Stimulated activated effector memory CD8-positive, alpha-beta T cell treated with anti-CD3 and anti-CD28 coated beads, Interleukin-12 subunit alpha, Interleukin-12 subunit beta, amount 100 ng/mL, for 72 hours (primary cell): Measurements from ENCODE around the gene CTXN3.
"Not testable (repeated sequence)": the region's sequence is repeated elsewhere in the genome, so short reads cannot be mapped to it uniquely, and the experiment has no call there.

ENCODE experiments used
- ATAC-seq: fragments of 150-1000 bp; cut with Tn5 transposase; 2 replicates; pipeline ENCODE4 v1.10.0; 2021
- DNase-seq, 2 donors: peaks; one replicate each; pipeline ENCODE4 v3.0.0; 2021 to 2022; ENCODE audit warnings: low spot score in 2 of 2
- H3K27ac Mint-ChIP-seq: one replicate; pipeline ENCODE4 v1.8.0; 2022; ENCODE audit warnings: mild to moderate bottlenecking, mixed read lengths
- H3K36me3 Mint-ChIP-seq: one replicate; pipeline ENCODE4 v1.8.0; 2022; ENCODE audit warnings: mild to moderate bottlenecking, mixed read lengths
- H3K4me1 Mint-ChIP-seq: one replicate; pipeline ENCODE4 v1.8.0; 2022; ENCODE audit warnings: mixed read lengths
- H3K4me3 Mint-ChIP-seq: one replicate; pipeline ENCODE4 v1.8.0; 2022; ENCODE audit warnings: mild to moderate bottlenecking, mixed read lengths
- H3K9me3 Mint-ChIP-seq: one replicate; pipeline ENCODE4 v1.8.0; 2022; ENCODE audit warnings: mixed read lengths

Gene CTXN3

DNA sequence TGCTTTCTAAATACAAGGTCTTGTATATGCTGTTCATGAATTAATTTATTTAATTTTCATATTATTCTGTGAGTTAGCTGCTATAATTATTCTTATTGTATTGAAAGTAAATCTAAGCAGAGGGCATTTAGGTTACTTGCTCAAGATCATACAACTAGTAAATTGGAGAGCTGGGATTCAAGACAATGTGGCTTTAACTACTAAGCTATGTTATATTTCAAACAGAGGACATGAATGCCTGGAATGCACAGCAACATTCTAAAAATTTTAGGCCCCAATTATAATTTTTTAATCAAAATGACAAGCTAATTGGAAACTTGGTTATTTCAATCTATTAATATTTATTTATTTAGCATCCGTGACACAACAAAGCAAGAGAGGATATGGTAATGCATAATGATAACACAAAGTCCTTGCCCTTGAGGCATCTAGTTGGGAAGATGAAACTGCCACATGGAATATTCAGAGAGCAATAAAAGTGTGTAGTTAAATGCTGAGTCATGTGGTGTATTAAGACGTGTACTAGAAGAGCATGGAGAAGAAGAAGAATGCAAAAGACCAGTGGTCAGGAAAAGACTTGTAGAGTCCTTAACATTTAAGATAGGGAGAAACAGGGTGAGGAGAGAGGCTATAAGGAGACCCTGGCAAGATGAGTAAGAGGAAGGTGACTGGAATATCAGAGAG is 24.4 kb downstream of the CTXN3 start:
- H3K27ac Mint-ChIP-seq: no peak overlapping the region
- DNase-seq: no peak
- no peaks in the 10 kb centered on the region for H3K36me3 Mint-ChIP-seq
- no peak for ATAC-seq
- no peak overlapping the region for H3K4me3 Mint-ChIP-seq
- H3K9me3 Mint-ChIP-seq: peaks cover 3% of the 10 kb centered on the region
- H3K4me1 Mint-ChIP-seq: no peaks in the 10 kb centered on the region

DNA sequence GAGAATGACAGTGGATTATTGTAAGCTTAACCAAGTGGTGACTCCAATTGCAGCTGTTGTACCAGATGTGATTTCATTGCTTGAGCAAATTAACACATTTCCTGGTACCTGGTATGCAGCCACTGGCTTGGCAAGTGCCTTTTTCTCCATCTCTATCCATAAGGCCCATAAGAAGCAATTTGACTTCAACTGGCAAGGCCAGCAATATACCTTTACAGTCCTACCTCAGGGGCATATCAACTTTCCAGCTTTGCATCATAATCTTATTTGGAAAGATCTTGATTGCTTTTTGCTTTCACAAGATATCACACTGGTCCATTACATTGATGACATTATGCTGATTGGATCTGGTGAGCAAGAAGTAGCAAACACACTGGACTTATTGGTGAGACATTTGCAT is 28.1 kb downstream of the CTXN3 start:
- H3K4me3 Mint-ChIP-seq, H3K9me3 Mint-ChIP-seq, DNase-seq, H3K36me3 Mint-ChIP-seq, H3K27ac Mint-ChIP-seq, H3K4me1 Mint-ChIP-seq, ATAC-seq: not testable (repeated sequence)

DNA sequence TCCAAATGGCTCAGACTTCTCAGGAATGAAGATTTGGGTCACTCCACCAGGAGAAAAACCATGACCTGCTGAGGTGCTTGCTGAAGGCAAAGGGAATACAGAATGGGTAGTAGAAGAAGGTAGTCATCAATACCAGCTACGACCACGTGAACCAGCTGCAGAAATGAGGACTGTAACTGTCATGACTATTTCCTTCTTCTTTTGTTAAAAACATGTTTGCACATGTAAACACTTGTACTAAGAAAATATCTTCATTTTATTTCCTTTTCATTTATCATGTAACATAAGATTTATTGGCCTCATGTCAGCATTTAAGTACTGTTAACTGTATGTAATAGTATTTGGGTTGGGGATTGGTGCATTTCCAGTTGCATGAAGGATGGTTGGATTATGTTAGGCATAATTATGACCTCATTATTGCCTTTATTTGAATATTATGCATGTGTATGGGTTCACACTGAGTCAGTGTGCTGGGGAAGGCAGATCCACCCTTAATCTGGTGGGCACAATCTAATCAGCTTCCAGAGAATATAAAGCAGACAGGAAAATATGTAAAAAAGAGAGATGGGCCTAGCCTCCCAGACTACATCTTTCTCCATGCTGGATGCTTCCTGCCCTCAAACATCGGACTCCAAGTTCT is 30.9 kb downstream of the CTXN3 start:
- not testable (repeated sequence) for H3K4me1 Mint-ChIP-seq, H3K9me3 Mint-ChIP-seq, H3K36me3 Mint-ChIP-seq, H3K4me3 Mint-ChIP-seq, ATAC-seq, H3K27ac Mint-ChIP-seq, DNase-seq

DNA sequence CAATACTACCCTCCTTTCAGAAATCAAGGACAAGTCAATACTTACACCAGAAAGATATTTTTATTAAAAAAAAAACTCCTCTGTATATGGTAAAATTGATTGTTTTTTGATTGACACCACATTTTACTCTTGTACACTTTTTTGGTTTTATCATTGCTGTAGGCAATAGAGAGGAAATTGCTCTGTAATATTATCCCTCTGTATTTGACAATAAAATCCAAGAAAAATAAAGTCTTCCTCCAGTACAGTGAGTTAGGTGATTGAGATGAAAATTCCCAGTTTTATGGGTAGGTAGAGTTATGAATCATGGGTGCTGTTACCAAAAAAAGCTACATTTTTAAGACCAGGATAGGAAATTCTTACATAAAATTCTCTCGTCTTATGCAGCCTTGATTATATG is 31.7 kb downstream of the CTXN3 start:
- DNase-seq (no peak), ATAC-seq (no peak)
- Mint-ChIP-seq H3K36me3 (no peaks in the 10 kb centered on the region), H3K4me1 (no peaks in the 10 kb centered on the region), H3K27ac (no peak overlapping the region), H3K9me3 (no peaks in the 10 kb centered on the region), H3K4me3 (no peak overlapping the region)

DNA sequence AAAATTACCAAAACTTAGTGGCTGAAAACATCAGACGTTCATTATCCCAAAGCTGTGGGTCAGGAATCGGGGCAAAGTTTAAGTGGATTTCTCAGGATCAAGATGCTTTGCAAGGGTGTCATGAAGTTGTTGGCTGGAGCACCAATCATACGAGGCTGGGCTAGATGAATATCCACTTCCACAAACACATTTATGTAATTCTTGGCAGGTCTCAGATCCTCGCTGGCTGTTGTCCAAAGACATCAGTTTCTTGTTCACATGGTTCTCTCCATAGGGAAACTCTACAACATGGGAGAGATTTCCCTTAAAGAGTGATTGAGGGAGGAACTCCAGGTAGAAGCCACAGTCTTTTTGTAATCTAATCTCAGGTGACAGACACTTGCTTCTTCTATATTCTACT is 34.1 kb downstream of the CTXN3 start:
- no peak for ATAC-seq
- no peaks in the 10 kb centered on the region for H3K4me1 Mint-ChIP-seq
- no peaks in the 10 kb centered on the region for H3K9me3 Mint-ChIP-seq
- H3K36me3 Mint-ChIP-seq: no peaks in the 10 kb centered on the region
- DNase-seq: no peak
- H3K27ac Mint-ChIP-seq: no peak overlapping the region
- no peak overlapping the region for H3K4me3 Mint-ChIP-seq

DNA sequence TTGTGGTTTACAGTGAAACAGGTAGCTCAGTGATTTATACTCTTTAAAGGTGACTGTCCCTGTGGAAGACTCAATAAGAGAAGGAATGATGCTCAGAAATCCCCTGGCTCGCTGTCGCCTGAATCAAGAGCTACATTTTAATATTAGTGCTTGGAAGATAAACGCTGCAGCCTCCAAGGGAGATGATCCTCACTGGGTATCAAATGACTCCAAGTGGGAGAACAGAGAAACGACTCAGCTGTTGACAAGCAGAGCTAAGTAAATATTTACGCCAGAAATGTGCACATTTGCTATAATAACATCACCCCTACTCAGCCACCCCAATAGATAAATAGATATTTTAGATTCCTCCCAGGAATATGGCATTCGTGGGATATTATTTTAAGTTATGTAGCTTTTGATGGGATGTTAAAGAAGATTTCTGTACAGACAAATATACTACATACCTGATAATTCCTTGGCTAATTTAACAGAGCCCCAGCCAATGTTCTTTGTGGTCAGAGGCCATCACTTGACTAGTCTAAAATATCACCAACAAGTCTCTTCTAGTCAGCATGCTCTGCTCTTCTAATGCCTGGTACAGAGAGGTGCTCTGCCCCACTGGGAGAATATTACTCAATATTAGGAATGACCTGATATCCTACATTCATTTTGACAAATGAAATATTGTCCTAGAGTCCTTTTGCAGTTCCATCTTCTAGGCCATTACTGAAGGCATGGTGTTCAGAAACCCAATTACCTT is 36.0 kb downstream of the CTXN3 start:
- no peak for ATAC-seq
- Mint-ChIP-seq H3K27ac (no peak overlapping the region), H3K4me3 (no peak overlapping the region), H3K36me3 (no peaks in the 10 kb centered on the region), H3K9me3 (no peaks in the 10 kb centered on the region), H3K4me1 (no peaks in the 10 kb centered on the region)
- no peak for DNase-seq

DNA sequence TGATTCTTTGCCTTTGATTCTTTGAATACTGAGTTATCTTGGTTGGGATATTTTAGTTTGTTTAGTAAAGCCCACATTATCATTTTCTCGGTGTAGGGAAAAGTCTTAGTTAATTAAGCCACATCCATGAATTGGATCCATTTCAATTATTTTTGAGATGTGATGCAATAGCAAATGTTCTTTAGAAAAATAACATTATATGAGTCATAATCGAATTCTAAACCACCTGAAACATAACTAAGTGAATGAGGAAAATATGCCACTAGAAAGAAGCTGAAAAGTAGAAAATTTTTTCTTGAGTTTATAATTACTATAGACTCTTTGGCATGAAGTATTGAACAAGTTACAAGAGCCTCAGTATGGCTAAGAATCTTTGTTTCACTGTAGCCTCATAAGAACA is 36.8 kb downstream of the CTXN3 start:
- no peaks in the 10 kb centered on the region for H3K4me1 Mint-ChIP-seq
- ATAC-seq: no peak
- H3K4me3 Mint-ChIP-seq: no peak overlapping the region
- no peak for DNase-seq
- no peak overlapping the region for H3K27ac Mint-ChIP-seq
- H3K36me3 Mint-ChIP-seq: no peaks in the 10 kb centered on the region
- H3K9me3 Mint-ChIP-seq: no peaks in the 10 kb centered on the region

DNA sequence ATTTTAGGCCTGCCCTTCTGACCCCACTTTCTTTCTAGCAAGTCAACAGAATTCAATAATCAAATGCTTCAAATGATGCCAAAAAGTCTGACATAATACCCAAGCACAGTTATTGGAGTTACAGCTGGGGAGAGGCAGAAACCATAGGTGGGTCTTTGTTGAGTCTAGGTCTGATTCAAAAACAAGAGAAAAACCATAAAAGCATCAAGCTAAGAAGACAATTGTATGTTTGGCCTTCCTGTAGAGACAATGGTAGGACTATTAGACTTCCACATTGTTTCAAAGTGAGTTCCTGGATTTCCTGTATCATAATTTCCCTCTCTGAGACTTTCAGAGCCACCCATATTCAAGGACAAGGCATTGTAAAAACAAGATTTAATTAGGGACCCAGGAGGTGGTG is 37.5 kb downstream of the CTXN3 start:
- ATAC-seq: no peak

DNA sequence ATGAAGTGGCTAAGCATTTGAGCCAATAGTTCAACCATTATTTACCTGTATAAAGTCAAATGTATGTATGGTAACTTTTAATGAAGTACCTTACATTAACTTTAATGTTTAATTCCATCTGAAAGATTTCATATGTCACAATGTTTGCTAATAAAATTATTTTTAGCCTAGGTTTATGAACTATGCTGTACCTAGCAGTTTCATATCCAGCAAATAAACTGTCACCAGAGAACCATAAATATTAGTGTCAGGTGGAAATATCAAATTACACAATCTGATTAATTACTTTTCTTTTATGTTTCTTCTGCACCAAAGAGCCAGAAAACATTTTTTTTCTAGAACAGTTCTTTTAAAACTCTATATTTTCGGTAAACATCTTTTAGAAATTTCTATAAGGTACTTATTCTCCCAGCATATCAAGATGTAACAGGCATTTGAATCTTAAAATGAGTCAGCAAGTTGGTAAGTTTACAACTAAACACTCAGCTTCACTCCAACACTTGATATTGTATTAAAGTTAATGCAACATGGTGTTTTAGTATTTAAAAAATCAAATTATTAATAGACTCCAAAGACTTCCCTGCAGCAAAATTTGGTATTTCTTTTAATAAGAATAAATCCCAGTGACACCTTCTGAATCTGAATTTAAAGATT is 45.8 kb downstream of the CTXN3 start:
- Mint-ChIP-seq H3K27ac (no peak overlapping the region), H3K4me3 (no peak overlapping the region), H3K9me3 (no peaks in the 10 kb centered on the region), H3K4me1 (no peaks in the 10 kb centered on the region), H3K36me3 (no peaks in the 10 kb centered on the region)
- DNase-seq: no peak
- ATAC-seq: no peak

More for the DNA sequence above, 37.5 kb downstream of the CTXN3 start:
- no peaks in the 10 kb centered on the region for H3K36me3 Mint-ChIP-seq
- no peaks in the 10 kb centered on the region for H3K9me3 Mint-ChIP-seq
- H3K27ac Mint-ChIP-seq: no peak overlapping the region
- no peak overlapping the region for H3K4me3 Mint-ChIP-seq
- no peak for DNase-seq
- H3K4me1 Mint-ChIP-seq: no peaks in the 10 kb centered on the region

DNA sequence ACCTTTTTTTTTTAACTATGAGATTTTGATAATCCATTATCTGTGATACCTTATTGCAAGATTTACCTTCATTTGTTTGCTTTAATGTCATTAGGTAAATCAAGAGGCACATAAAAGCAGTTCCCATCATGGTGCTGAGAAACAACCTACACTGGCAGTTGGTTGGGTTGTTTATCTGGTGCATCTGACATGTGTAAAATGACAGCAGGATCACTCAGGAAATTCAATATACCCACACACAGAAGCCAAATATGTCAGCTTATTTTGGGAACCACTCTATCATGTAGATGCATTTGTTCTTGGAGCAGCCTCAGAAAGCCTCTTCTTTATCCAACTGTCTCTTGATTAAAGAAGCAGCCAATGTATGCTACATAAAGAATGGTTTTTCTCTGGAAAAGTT is 46.5 kb downstream of the CTXN3 start:
- ATAC-seq (no peak), DNase-seq (no peak)
- no peaks in the 10 kb centered on the region for H3K4me1 Mint-ChIP-seq
- H3K36me3 Mint-ChIP-seq: no peaks in the 10 kb centered on the region
- H3K9me3 Mint-ChIP-seq: no peaks in the 10 kb centered on the region
- no peak overlapping the region for H3K4me3 Mint-ChIP-seq
- H3K27ac Mint-ChIP-seq: no peak overlapping the region

DNA sequence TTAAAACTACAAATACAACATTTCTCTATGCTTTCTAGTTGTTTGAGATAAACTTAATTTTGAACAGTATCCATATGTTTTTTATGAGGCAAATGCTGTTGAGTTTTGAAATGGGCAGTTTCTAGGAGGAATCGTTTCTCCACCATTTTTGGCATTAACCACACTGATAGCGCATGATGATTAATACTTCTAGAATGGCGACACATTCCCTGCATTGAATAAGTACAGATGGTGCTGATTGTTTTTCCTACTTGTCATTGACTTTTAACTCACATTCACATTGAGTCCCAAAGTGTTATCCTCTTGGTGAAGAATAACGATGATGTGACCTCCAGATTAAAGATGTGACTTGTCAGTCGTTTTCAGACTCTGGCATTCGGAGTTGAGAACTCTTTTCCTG is 47.8 kb downstream of the CTXN3 start:
- H3K27ac Mint-ChIP-seq: no peak overlapping the region
- H3K4me3 Mint-ChIP-seq: no peak overlapping the region

DNA sequence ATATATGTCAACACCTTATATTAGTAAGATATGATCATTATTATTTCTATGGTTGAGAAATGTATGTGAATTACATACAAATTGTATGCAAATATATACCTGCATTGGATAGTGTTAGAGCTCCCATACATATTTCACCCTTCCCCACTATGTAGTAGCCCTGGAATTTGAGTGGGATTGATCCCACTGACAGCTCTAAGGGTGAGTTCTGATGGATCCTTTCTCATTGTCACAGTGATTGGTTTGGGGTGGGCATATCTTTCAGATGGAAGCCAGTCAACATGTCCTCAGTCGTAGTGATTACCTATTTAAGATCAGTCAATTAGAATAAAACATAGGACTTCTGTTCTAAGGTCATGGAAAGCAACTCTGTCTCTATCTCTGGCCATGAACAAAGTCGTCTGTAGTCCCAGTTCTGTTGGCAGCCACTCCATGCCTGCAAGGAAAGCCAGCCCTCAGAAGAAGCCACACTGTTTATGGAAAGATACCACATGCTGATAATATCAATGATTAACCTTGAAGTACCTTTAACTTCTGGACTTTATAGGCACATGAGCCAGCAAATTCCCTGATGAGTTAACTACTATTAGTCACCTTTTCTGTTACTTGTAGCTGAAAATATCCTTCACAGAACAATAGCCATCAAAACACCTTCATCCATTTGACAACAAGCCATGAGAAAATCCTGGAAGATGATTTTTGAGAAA is 49.2 kb downstream of the CTXN3 start:
- ATAC-seq (no peak), DNase-seq (no peak)
- no peaks in the 10 kb centered on the region for H3K9me3 Mint-ChIP-seq
- no peaks in the 10 kb centered on the region for H3K4me1 Mint-ChIP-seq
- H3K36me3 Mint-ChIP-seq: no peaks in the 10 kb centered on the region
- no peak overlapping the region for H3K27ac Mint-ChIP-seq
- no peak overlapping the region for H3K4me3 Mint-ChIP-seq

More for the DNA sequence above, 47.8 kb downstream of the CTXN3 start:
- ATAC-seq (no peak), DNase-seq (no peak)
- Mint-ChIP-seq H3K36me3 (no peaks in the 10 kb centered on the region), H3K4me1 (no peaks in the 10 kb centered on the region), H3K9me3 (no peaks in the 10 kb centered on the region)

DNA sequence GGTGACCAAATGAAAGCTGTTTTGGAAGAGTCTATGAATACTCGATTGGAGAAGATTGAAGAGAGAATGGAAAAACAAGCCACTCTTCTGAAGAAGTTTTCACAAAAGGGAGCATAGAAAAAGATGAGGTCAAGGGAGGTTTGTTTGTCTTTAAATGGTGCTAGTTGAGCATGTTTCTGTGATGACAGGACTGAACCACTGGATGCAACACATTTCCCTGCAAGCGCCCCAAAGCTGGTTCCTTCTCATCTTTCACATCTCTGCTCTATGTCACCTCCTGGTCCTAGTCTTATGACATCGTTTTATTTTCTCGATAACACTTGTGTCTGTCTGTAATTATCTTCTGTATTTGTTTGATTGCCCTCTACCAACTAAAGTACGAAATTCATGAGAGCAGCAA is 50.5 kb downstream of the CTXN3 start:
- H3K4me1 Mint-ChIP-seq: no peaks in the 10 kb centered on the region
- ATAC-seq (no peak), DNase-seq (no peak)
- no peak overlapping the region for H3K27ac Mint-ChIP-seq
- H3K4me3 Mint-ChIP-seq: no peak overlapping the region
- H3K9me3 Mint-ChIP-seq: no peaks in the 10 kb centered on the region
- H3K36me3 Mint-ChIP-seq: no peaks in the 10 kb centered on the region

DNA sequence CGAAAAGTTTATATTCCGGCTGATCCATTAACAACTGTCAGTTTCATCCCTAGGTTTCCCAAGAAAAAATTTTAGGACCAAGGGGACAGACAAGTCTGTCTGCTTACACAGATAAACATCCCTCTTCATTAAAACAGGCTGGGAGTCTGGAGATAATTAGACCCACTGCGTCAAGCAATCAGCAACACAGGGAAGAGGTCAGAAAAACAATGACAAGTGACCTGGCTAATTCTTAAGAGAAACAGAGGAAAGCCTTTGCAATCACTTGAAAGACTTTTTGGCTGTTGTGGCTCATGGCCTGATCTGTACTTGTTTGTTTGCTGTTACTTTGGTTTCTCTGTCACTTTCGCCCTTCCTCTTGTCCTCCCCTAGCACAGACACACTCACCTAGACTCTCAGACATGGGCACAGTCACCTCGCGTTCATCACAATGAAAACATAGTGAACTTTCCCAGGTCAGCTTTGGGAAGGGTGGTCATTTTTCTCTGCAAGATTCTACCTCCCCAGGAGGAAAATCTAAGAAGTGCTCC is 51.4 kb downstream of the CTXN3 start:
- Mint-ChIP-seq H3K9me3 (no peaks in the 10 kb centered on the region), H3K4me1 (no peaks in the 10 kb centered on the region), H3K4me3 (no peak overlapping the region), H3K27ac (no peak overlapping the region), H3K36me3 (no peaks in the 10 kb centered on the region)
- no peak for DNase-seq
- ATAC-seq: no peak

DNA sequence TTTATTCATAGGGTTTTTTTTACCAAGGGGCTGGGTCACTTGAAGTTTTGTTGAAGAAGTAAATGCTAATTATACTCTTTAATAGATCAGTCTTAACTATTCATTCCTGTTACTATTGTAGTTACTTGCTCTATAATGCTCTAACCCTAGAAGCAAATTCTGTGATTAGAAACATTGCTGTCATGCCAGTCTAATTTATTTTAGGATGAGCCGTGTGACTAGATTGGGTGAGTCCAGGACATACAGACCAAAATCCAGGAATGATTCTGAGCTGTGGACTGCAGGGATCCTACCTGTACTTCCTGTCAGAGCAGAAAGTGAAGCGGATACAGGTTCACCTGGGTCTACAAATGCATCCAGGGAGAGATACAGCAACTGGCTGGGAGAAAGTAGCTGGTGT is 53.6 kb downstream of the CTXN3 start:
- no peak for DNase-seq
- Mint-ChIP-seq H3K4me1 (no peaks in the 10 kb centered on the region), H3K36me3 (no peaks in the 10 kb centered on the region), H3K27ac (no peak overlapping the region), H3K4me3 (no peak overlapping the region), H3K9me3 (no peaks in the 10 kb centered on the region)
- ATAC-seq: no peak
